DOHH2 (cell line): ENCODE measurements around the gene CRABP1.

Experiments
- H3F3A ChIP-seq: fragments of 200-600 bp; sonication (generic), shearing (Covaris generic); 2 replicates; pipeline ENCODE4 v1.6.0; 2016; ENCODE audit warnings: antibody characterized with exemption, mild to moderate bottlenecking; ENCODE audit not compliant: control insufficient read depth, insufficient read depth
- H3K27ac ChIP-seq: fragments of 200-600 bp; sonication (generic); 2 replicates; pipeline ENCODE4 v1.5.1; 2014; ENCODE audit warnings: low read depth, mild to moderate bottlenecking, low read length, moderate library complexity
- H3K27me3 ChIP-seq: fragments of 200-600 bp; sonication (generic); 2 replicates; pipeline ENCODE4 v1.6.1; 2014; ENCODE audit warnings: mild to moderate bottlenecking, low read length, mixed read lengths; ENCODE audit not compliant: control insufficient read depth
- H3K36me3 ChIP-seq: fragments of 200-600 bp; sonication (generic); 2 replicates; pipeline ENCODE4 v1.6.1; 2014; ENCODE audit warnings: mild to moderate bottlenecking, low read length, moderate library complexity, mixed read lengths; ENCODE audit not compliant: control insufficient read depth
- H3K4me1 ChIP-seq: fragments of 200-600 bp; sonication (generic); 2 replicates; pipeline ENCODE4 v1.6.1; 2014; ENCODE audit warnings: mild to moderate bottlenecking, low read length, mixed read lengths; ENCODE audit not compliant: control insufficient read depth
- H3K4me2 ChIP-seq: fragments of 200-600 bp; sonication (generic); 2 replicates; pipeline ENCODE4 v1.6.0; 2014; ENCODE audit warnings: mild to moderate bottlenecking, low read length, moderate library complexity
- H3K4me3 ChIP-seq: fragments of 200-600 bp; sonication (generic); 2 replicates; pipeline ENCODE4 v1.5.1; 2014; ENCODE audit warnings: mild to moderate bottlenecking, low read length, mixed read lengths
- H3K79me2 ChIP-seq: fragments of 200-600 bp; sonication (generic); 2 replicates; pipeline ENCODE4 v1.6.1; 2014; ENCODE audit warnings: mild to moderate bottlenecking, low read length, mixed read lengths; ENCODE audit not compliant: control insufficient read depth
- H3K9me2 ChIP-seq: fragments of 200-600 bp; sonication (generic); replicated peaks from 2 replicates; pipeline ENCODE4 v1.6.1; 2014; ENCODE audit warnings: mild to moderate bottlenecking, low read length, mixed read lengths; ENCODE audit not compliant: control insufficient read depth
- H3K9me3 ChIP-seq: fragments of 200-600 bp; sonication (generic); 2 replicates; pipeline ENCODE4 v1.6.1; 2014; ENCODE audit warnings: antibody characterized with exemption, low read length, mixed read lengths; ENCODE audit not compliant: control insufficient read depth, insufficient read depth
- H4K20me1 ChIP-seq: fragments of 200-600 bp; sonication (generic); 2 replicates; pipeline ENCODE4 v1.6.0; 2014; ENCODE audit warnings: low read depth, mild to moderate bottlenecking, antibody characterized with exemption, low read length, moderate library complexity; ENCODE audit not compliant: control insufficient read depth, insufficient read depth
- EZH2phosphoT487 ChIP-seq: fragments of 200-600 bp; sonication (generic); IDR thresholded peaks from 2 replicates; pipeline ENCODE4 v1.6.1; 2017; ENCODE audit warnings: borderline replicate concordance, mild to moderate bottlenecking, antibody characterized with exemption, low read length, moderate library complexity, mixed read lengths
- TF ChIP-seq, protein P1 (sequence below): fragments of 200-600 bp; sonication (generic); IDR thresholded peaks from one replicate; pipeline ENCODE4 v1.5.1; 2014; ENCODE audit warnings: antibody characterized with exemption, mild to moderate bottlenecking, low read depth, low read length; ENCODE audit not compliant: poor library complexity, severe bottlenecking

CRABP1 gene

GRCh38 chr15:78323693-78324092, 16.5 kb upstream of the CRABP1 start:
- TF ChIP-seq, protein P1, sequence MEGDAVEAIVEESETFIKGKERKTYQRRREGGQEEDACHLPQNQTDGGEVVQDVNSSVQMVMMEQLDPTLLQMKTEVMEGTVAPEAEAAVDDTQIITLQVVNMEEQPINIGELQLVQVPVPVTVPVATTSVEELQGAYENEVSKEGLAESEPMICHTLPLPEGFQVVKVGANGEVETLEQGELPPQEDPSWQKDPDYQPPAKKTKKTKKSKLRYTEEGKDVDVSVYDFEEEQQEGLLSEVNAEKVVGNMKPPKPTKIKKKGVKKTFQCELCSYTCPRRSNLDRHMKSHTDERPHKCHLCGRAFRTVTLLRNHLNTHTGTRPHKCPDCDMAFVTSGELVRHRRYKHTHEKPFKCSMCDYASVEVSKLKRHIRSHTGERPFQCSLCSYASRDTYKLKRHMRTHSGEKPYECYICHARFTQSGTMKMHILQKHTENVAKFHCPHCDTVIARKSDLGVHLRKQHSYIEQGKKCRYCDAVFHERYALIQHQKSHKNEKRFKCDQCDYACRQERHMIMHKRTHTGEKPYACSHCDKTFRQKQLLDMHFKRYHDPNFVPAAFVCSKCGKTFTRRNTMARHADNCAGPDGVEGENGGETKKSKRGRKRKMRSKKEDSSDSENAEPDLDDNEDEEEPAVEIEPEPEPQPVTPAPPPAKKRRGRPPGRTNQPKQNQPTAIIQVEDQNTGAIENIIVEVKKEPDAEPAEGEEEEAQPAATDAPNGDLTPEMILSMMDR = no peak
- no peak for TF ChIP-seq EZH2phosphoT487

DNA sequence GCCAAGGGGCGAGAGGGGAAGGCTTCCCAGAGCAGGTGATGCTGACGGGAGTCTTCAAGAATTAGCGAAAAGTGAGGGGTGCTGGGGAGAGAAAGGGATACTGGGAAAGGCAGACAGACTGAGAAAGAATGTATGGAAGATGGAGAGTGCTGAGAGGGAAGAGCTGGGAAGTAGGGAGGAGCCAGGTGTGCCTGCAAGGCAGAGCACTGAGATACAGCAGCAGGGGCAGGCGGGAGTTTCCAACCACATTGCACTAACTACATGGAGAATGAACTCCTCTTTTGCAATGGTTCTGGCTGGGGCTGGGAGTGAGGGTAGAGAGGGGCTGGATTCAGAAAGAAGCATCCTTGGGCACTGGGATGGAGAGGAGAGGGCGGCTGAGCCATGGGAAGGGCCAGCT, 16.0 kb upstream of the CRABP1 start:
- H3K9me2 ChIP-seq = no peaks in the 10 kb centered on the region
- no peak overlapping the region for H3K4me2 ChIP-seq
- no peaks in the 10 kb centered on the region for H3K79me2 ChIP-seq
- H4K20me1 ChIP-seq = no peaks in the 10 kb centered on the region
- H3K9me3 ChIP-seq = no peaks in the 10 kb centered on the region
- H3K27me3 ChIP-seq = peaks cover 2% of the 10 kb centered on the region; the same call in 1 of the 2 replicates
- no peak overlapping the region for H3K4me3 ChIP-seq
- H3F3A ChIP-seq = no peaks in the 10 kb centered on the region
- no peaks in the 10 kb centered on the region for H3K36me3 ChIP-seq
- no peak overlapping the region for H3K27ac ChIP-seq
- no peaks in the 10 kb centered on the region for H3K4me1 ChIP-seq
- TF ChIP-seq, protein P1 = no peak

More at GRCh38 chr15:78323693-78324092, 16.5 kb upstream of the CRABP1 start:
- Histone ChIP-seq H3K4me2 (no peak overlapping the region), H3K9me2 (no peaks in the 10 kb centered on the region), H3F3A (no peaks in the 10 kb centered on the region), H4K20me1 (no peaks in the 10 kb centered on the region), H3K27me3 (peaks cover 2% of the 10 kb centered on the region; the same call in 1 of the 2 replicates), H3K4me1 (no peaks in the 10 kb centered on the region), H3K27ac (no peak overlapping the region), H3K4me3 (no peak overlapping the region), H3K79me2 (no peaks in the 10 kb centered on the region), H3K36me3 (no peaks in the 10 kb centered on the region), H3K9me3 (no peaks in the 10 kb centered on the region)

DNA sequence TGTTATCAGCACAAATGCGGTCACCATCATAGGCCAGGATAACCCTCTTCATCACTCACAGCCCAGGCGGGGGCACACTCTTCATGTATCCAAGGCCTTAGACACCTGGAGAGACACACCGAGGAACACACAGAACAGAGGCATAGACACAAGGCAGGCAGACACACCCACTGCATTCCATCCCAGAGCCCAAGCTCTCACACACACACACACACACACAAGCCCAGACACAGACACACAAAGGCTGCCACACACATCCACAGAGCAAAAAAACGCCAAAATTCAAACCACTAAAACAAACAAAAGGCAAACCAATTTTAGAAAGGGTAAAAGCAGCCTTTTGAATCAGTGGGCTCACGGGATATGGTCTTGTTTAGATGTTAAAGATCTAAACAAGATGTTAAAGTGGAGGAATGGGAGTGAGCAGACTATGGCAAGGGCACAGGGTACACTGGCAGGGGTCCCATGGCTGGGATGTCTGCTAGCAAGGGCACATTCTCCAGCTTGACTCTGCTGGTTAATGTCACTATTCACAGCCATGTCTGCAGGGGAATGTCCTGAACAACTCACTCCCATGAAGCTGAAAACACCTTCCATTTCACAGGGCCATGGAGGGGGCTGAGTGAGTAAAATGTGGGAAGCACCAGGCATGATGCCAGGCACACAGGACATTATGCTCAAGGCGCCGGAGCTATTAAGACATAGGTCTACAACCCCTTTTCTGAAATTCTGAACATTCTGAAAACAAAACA, 14.9 kb upstream of the CRABP1 start:
- H3K27ac ChIP-seq = no peak overlapping the region
- no peaks in the 10 kb centered on the region for H3F3A ChIP-seq
- H3K36me3 ChIP-seq = no peaks in the 10 kb centered on the region
- H3K79me2 ChIP-seq = no peaks in the 10 kb centered on the region
- no peaks in the 10 kb centered on the region for H4K20me1 ChIP-seq
- H3K27me3 ChIP-seq = peaks cover 2% of the 10 kb centered on the region; the same call in 1 of the 2 replicates
- no peaks in the 10 kb centered on the region for H3K9me3 ChIP-seq
- H3K4me2 ChIP-seq = no peak overlapping the region
- H3K4me1 ChIP-seq = no peaks in the 10 kb centered on the region
- H3K9me2 ChIP-seq = no peaks in the 10 kb centered on the region
- TF ChIP-seq EZH2phosphoT487 = no peak
- TF ChIP-seq, protein P1 = no peak
- H3K4me3 ChIP-seq = no peak overlapping the region
